Activated B cell treated with CpG ODN at 0.5 μM for 24 hours (primary cell): ENCODE results near the gene STX10. TPM values are rescaled to one million over a fixed set of nuclear protein-coding genes. Genes with fewer than 3 reads are reported as not detected.

Source experiments
- ATAC-seq: fragments of 200-7000 bp; cut with Tn5 transposase; one replicate; pipeline ENCODE4 v1.10.0; 2021; ENCODE audit warnings: low read depth, mild to moderate bottlenecking, moderate library complexity
- CTCF ChIA-PET: fragments of 350-600 bp; sonication (Branson Sonifier 250); formaldehyde crosslinking; loops from one replicate; lab custom pipeline; 2021; ENCODE audit warnings: antibody characterized with exemption; lab: Charles Lee
- POLR2A ChIA-PET: fragments of 350-600 bp; sonication (Branson Sonifier 250); formaldehyde crosslinking; loops from one replicate; lab custom pipeline; 2021; ENCODE audit warnings: antibody characterized with exemption; lab: Charles Lee
- DNase-seq: peaks from one replicate; pipeline ENCODE4 v3.0.0; 2022
- H3K27ac Mint-ChIP-seq: one replicate; pipeline ENCODE4 v1.8.0; 2020; ENCODE audit warnings: mixed read lengths
- H3K27me3 Mint-ChIP-seq: one replicate; pipeline ENCODE4 v1.8.0; 2021; ENCODE audit warnings: mixed read lengths
- H3K36me3 Mint-ChIP-seq: one replicate; pipeline ENCODE4 v1.8.0; 2021; ENCODE audit warnings: low read depth, mixed read lengths
- H3K4me1 Mint-ChIP-seq: one replicate; pipeline ENCODE4 v1.8.0; 2021; ENCODE audit warnings: mixed read lengths
- H3K4me3 Mint-ChIP-seq: one replicate; pipeline ENCODE4 v1.8.0; 2020; ENCODE audit warnings: mild to moderate bottlenecking, mixed read lengths
- H3K9me3 Mint-ChIP-seq: one replicate; pipeline ENCODE4 v1.8.0; 2020; ENCODE audit warnings: mixed read lengths
- CTCF ChIP-seq: fragments of 200-600 bp; IDR thresholded peaks from one replicate; pipeline ENCODE4 v1.8.0; 2022; ENCODE audit warnings: antibody characterized with exemption, mild to moderate bottlenecking
- intact Hi-C: fragments of 100-400 bp; cut with micrococcal nuclease; formaldehyde crosslinking; loops from one replicate; pipeline ENCODE4 v1.15.1; 2024
- total RNA-seq: library from RNA; stranded (reverse); gene quantifications from 2 replicates; pipeline ENCODE4 v1.2.3, GENCODE V29; 2022

Gene STX10
- total RNA-seq, 1 donor from 2014 or later, result 43.6 TPM

DNA sequence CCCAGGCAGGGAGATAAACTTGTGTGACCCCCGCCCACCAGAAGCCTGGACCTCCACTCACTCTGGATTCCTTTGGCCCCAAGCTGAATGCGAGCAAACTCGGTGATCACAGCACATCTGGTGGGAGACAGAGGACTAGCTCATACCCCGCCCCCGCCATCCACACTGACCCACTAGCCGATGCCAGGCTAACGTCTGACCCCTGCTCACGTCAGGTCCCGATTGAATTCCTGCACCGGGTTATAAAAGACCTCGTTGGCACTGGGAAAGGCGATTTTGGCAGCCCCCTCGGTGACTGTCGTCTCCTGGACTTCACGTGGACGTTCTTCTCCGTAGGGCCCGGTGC, 34.3 kb downstream of the STX10 start:
- H3K4me3 Mint-ChIP-seq, result peak overlapping the region; percentile 99
- DNase-seq, result no peak
- H3K36me3 Mint-ChIP-seq, result peaks cover 31% of the 10 kb centered on the region
- intact Hi-C loops, result loop anchor here (1.0 to 5.0 kb wide), 2 partner anchors 12 to 891 kb away; partner anchors contain the start of gene RFX1
- ATAC-seq, result no peak
- POLR2A ChIA-PET, result interaction anchor here (2.6 to 6.6 kb wide), 3 partner anchors 14 to 39 kb away, joined by 31 to 158 read pairs (median 117); partner anchors contain the start of genes IER2, LYL1 and STX10
- H3K27ac Mint-ChIP-seq, result peak overlapping the region; percentile 96
- H3K27me3 Mint-ChIP-seq, result no peaks in the 10 kb centered on the region
- CTCF ChIA-PET, result no interaction called here
- no peaks in the 10 kb centered on the region for H3K9me3 Mint-ChIP-seq
- H3K4me1 Mint-ChIP-seq, result peaks cover 45% of the 10 kb centered on the region
- no peak for TF ChIP-seq CTCF

- intact Hi-C loops, result no loop called here
- no peak for ATAC-seq
- Mint-ChIP-seq H3K36me3 (peaks cover 47% of the 10 kb centered on the region), H3K27ac (no peak overlapping the region), H3K9me3 (no peaks in the 10 kb centered on the region), H3K27me3 (no peaks in the 10 kb centered on the region), H3K4me1 (peaks cover 23% of the 10 kb centered on the region), H3K4me3 (no peak overlapping the region)
- ChIA-PET CTCF (no interaction called here), POLR2A (no interaction called here)
- no peak for TF ChIP-seq CTCF
- DNase-seq, result no peak
Measured at GRCh38 chr19:13112555-13112954, 37.6 kb downstream of the STX10 start.

DNA sequence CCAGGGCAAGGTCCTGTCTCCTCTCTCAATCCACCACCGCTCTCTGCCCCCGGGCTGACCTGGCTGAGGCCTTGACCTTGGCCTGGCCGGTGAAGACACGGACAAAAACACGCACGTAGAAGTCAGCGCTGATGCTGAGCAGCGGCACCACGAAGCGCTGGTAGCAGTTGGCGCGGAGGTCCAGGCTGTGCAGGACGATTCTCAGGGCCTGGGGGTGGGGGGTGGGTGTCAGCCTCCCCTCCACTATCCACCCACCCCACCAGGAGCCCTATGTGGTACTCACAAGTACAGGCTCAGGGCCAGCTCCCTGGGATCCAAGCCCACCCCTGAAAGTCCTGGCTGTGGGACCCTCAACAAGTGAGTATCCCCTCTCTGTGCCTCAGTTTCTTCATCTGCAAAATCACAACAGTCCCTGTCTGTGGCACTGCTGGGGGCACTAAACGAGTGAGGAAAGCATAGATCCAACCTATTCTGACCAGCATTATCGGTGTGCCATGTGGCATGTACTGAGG, 40.0 kb downstream of the STX10 start:
- CTCF ChIA-PET, result no interaction called here
- no peak for ATAC-seq
- H3K36me3 Mint-ChIP-seq, result peaks cover 41% of the 10 kb centered on the region
- DNase-seq, result no peak
- TF ChIP-seq CTCF, result no peak
- H3K27me3 Mint-ChIP-seq, result no peaks in the 10 kb centered on the region
- no peak overlapping the region for H3K27ac Mint-ChIP-seq
- POLR2A ChIA-PET, result no interaction called here
- intact Hi-C loops, result no loop called here
- H3K4me3 Mint-ChIP-seq, result no peak overlapping the region
- H3K4me1 Mint-ChIP-seq, result peaks cover 21% of the 10 kb centered on the region
- H3K9me3 Mint-ChIP-seq, result no peaks in the 10 kb centered on the region

GRCh38 chr19:13109361-13110098, 40.6 kb downstream of the STX10 start:
- no peak for ATAC-seq
- ChIA-PET CTCF (no interaction called here), POLR2A (interaction anchor here (0.7 to 1.3 kb wide), 2 partner anchors 8 to 345 kb away, joined by 4 to 7 read pairs; partner anchors contain the start of gene NACC1)
- Mint-ChIP-seq H3K4me1 (peaks cover 26% of the 10 kb centered on the region), H3K9me3 (no peaks in the 10 kb centered on the region), H3K27me3 (no peaks in the 10 kb centered on the region), H3K4me3 (no peak overlapping the region), H3K36me3 (peaks cover 35% of the 10 kb centered on the region), H3K27ac (no peak overlapping the region)
- no peak for TF ChIP-seq CTCF
- intact Hi-C loops, result no loop called here
- DNase-seq, result no peak
